H1 (cell line): ENCODE data around the gene INPP5J. TPM values are rescaled to one million over a fixed set of nuclear protein-coding genes. Genes with fewer than 3 reads are reported as not detected.

Experiments
- CTCF ChIA-PET: fragments of 300-600 bp; sonication (Branson Sonifier 250); formaldehyde crosslinking; loops from one replicate; lab custom pipeline; 2021; ENCODE audit not compliant: partially characterized antibody; lab: Charles Lee
- POLR2A ChIA-PET: fragments of 300-600 bp; sonication (Branson Sonifier 250); formaldehyde crosslinking; loops from one replicate; lab custom pipeline; 2021; ENCODE audit warnings: inconsistent platforms; ENCODE audit not compliant: partially characterized antibody; lab: Charles Lee
- DNase-seq, 2 experiments: peaks; one replicate each; pipeline versions ENCODE4 v3.0.0 to v3.0.0-alpha.2; 2010 to 2022; ENCODE audit warnings: low spot score in 2 of 2, low read depth in 1 of 2, mixed read lengths in 1 of 2
- FAIRE-seq: peaks from 2 replicates; lab custom pipeline; 2011; peaks lifted over from hg19 to GRCh38; lab: Jason Lieb, UNC
- H2AFZ ChIP-seq: 2 replicates; pipeline ENCODE4 v1.8.1; 2012; ENCODE audit warnings: low read length, inconsistent platforms
- H2AK5ac ChIP-seq: 2 replicates; pipeline ENCODE4 v1.6.1; 2013; ENCODE audit warnings: low read depth, low read length
- H2BK120ac ChIP-seq: replicated peaks from 2 replicates; pipeline ENCODE3; 2013; ENCODE audit warnings: low read depth, low read length, inconsistent platforms
- H2BK12ac ChIP-seq: 2 replicates; pipeline ENCODE4 v1.6.1; 2013; ENCODE audit warnings: low read depth, low read length
- H2BK15ac ChIP-seq: 2 replicates; pipeline ENCODE4 v1.6.1; 2013; ENCODE audit warnings: low read length
- H2BK20ac ChIP-seq: 2 replicates; pipeline ENCODE4 v1.6.1; 2013; ENCODE audit warnings: low read length
- H2BK5ac ChIP-seq: 2 replicates; pipeline ENCODE4 v1.6.1; 2013; ENCODE audit warnings: low read depth, low read length
- H3K14ac ChIP-seq: 2 replicates; pipeline ENCODE4 v1.6.1; 2013; ENCODE audit warnings: inconsistent platforms; ENCODE audit not compliant: insufficient read length
- H3K18ac ChIP-seq: 2 replicates; pipeline ENCODE4 v1.6.1; 2013; ENCODE audit warnings: low read length; ENCODE audit errors: extremely low read depth
- H3K23ac ChIP-seq: 2 replicates; pipeline ENCODE4 v1.6.1; 2013; ENCODE audit warnings: inconsistent platforms; ENCODE audit not compliant: insufficient read length
- H3K23me2 ChIP-seq: 2 replicates; pipeline ENCODE4 v1.6.1; 2013; ENCODE audit warnings: low read depth, low read length
- H3K27ac ChIP-seq: 2 replicates; pipeline ENCODE4 v1.6.1; 2011; ENCODE audit warnings: low read depth, low read length, inconsistent platforms
- H3K27me3 ChIP-seq, 4 experiments: replicated peaks in 1 of 4; 1 replicate in 1 of 4; 2 replicates in 3 of 4; pipeline versions ENCODE4 v1.6.1 to v1.8.1; 2011 to 2013; ENCODE audit warnings: low read length in 3 of 4, mild to moderate bottlenecking in 3 of 4, inconsistent platforms in 2 of 4, mixed read lengths in 2 of 4, moderate library complexity in 1 of 4; ENCODE audit not compliant: control insufficient read depth in 3 of 4, insufficient read depth in 3 of 4; ENCODE audit errors: extremely low read depth in 1 of 4
- H3K36me3 ChIP-seq, 4 experiments: 2 replicates each; pipeline versions ENCODE4 v1.6.1 to v1.8.1; 2011 to 2013; ENCODE audit warnings: mild to moderate bottlenecking in 4 of 4, low read length in 3 of 4, moderate library complexity in 2 of 4, control low read depth in 1 of 4, inconsistent platforms in 1 of 4; ENCODE audit not compliant: insufficient read depth in 4 of 4, control insufficient read depth in 2 of 4
- H3K4ac ChIP-seq: replicated peaks from 2 replicates; pipeline ENCODE3; 2013; ENCODE audit warnings: low read length, low read depth, mixed read lengths, inconsistent platforms; ENCODE audit not compliant: insufficient read length
- H3K4me1 ChIP-seq, 4 experiments: replicated peaks in 1 of 4; 1 replicate in 1 of 4; 2 replicates in 3 of 4; pipeline versions ENCODE4 v1.6.1 to v1.8.1; 2011 to 2013; ENCODE audit warnings: low read length in 3 of 4, inconsistent platforms in 2 of 4, mixed read lengths in 1 of 4; ENCODE audit not compliant: insufficient read depth in 4 of 4, control insufficient read depth in 3 of 4
- H3K4me2 ChIP-seq, 2 experiments: 2 replicates each; pipeline versions ENCODE4 v1.6.1 to v1.8.1; 2011 to 2013; ENCODE audit warnings: low read depth in 2 of 2, low read length in 2 of 2, control low read depth in 1 of 2, inconsistent platforms in 1 of 2, mild to moderate bottlenecking in 1 of 2; ENCODE audit not compliant: insufficient read depth in 1 of 2
- H3K4me3 ChIP-seq, 4 experiments: fragments of 200-600, 300-600 bp in 1 of 4; sonication (generic), shearing (Covaris generic), sonication (Bioruptor Twin) in 1 of 4; 2 replicates each; pipeline versions ENCODE4 v1.5.1 to v1.8.1; 2011 to 2016; ENCODE audit warnings: low read length in 4 of 4, low read depth in 3 of 4, control low read depth in 2 of 4, inconsistent platforms in 2 of 4, mild to moderate bottlenecking in 2 of 4, mixed read lengths in 1 of 4, moderate library complexity in 1 of 4; ENCODE audit not compliant: insufficient read depth in 2 of 4; ENCODE audit errors: extremely low read depth in 1 of 4
- H3K56ac ChIP-seq: replicated peaks from 2 replicates; pipeline ENCODE3; 2013; ENCODE audit warnings: low read depth, mild to moderate bottlenecking, mixed read lengths, low read length, inconsistent platforms; ENCODE audit not compliant: insufficient read length
- H3K79me1 ChIP-seq: 2 replicates; pipeline ENCODE4 v1.6.1; 2013; ENCODE audit warnings: low read depth, low read length, control low read depth
- H3K79me2 ChIP-seq, 2 experiments: 2 replicates each; pipeline versions ENCODE4 v1.6.1 to v1.8.1; 2012 to 2013; ENCODE audit warnings: low read length in 2 of 2, mild to moderate bottlenecking in 2 of 2, inconsistent platforms in 1 of 2; ENCODE audit not compliant: insufficient read depth in 2 of 2, control insufficient read depth in 1 of 2
- H3K9ac ChIP-seq, 4 experiments: replicated peaks in 1 of 4; 1 replicate in 1 of 4; 2 replicates in 3 of 4; pipeline versions ENCODE4 v1.6.1 to v1.8.1; 2011 to 2013; ENCODE audit warnings: low read depth in 3 of 4, low read length in 3 of 4, control low read depth in 2 of 4, mild to moderate bottlenecking in 2 of 4, moderate library complexity in 2 of 4, inconsistent platforms in 1 of 4; ENCODE audit errors: extremely low read depth in 1 of 4
- H3K9me3 ChIP-seq, 2 experiments: 2 replicates each; pipeline versions ENCODE4 v1.6.1 to v1.8.1; 2012 to 2013; ENCODE audit warnings: mild to moderate bottlenecking in 2 of 2, moderate library complexity in 2 of 2, control low read depth in 1 of 2, inconsistent platforms in 1 of 2, low read depth in 1 of 2, low read length in 1 of 2, mixed read lengths in 1 of 2; ENCODE audit not compliant: insufficient read depth in 2 of 2
- H4K20me1 ChIP-seq, 2 experiments: replicated peaks in 1 of 2; 2 replicates each; pipeline versions ENCODE3 to v1.8.1; 2011 to 2013; ENCODE audit warnings: inconsistent platforms in 2 of 2, low read length in 2 of 2, mild to moderate bottlenecking in 1 of 2; ENCODE audit not compliant: insufficient read depth in 2 of 2, control insufficient read depth in 1 of 2
- H4K5ac ChIP-seq: 2 replicates; pipeline ENCODE4 v1.6.1; 2013; ENCODE audit warnings: low read length, low read depth, mixed read lengths, inconsistent platforms; ENCODE audit not compliant: insufficient read length
- H4K8ac ChIP-seq: 2 replicates; pipeline ENCODE4 v1.8.0; 2013; ENCODE audit warnings: mild to moderate bottlenecking, moderate library complexity, low read length, inconsistent platforms; ENCODE audit not compliant: insufficient read depth; ENCODE audit errors: extremely low read depth
- H4K91ac ChIP-seq: replicated peaks from 2 replicates; pipeline ENCODE3; 2013; ENCODE audit warnings: low read length, mixed read lengths, inconsistent platforms; ENCODE audit not compliant: insufficient read length
- NRF1 ChIP-seq: IDR thresholded peaks from 2 replicates; pipeline ENCODE4 v1.6.1; 2011; ENCODE audit warnings: mild to moderate bottlenecking, low read depth, low read length, improper control_type of control experiment
- SIX5 ChIP-seq: IDR thresholded peaks from 2 replicates; pipeline ENCODE4 v1.6.1; 2011; ENCODE audit warnings: mild to moderate bottlenecking, low read depth, low read length
- SP4 ChIP-seq: IDR thresholded peaks from 2 replicates; pipeline ENCODE4 v1.6.1; 2012; ENCODE audit warnings: low read length, inconsistent platforms
- TEAD4 ChIP-seq: IDR thresholded peaks from 2 replicates; pipeline ENCODE4 v1.6.1; 2012; ENCODE audit warnings: low read depth, low read length, inconsistent platforms, mixed read lengths
- WGBS, 2 experiments: shearing (Covaris generic) in 1 of 2; methylation state at CpG; one replicate each; pipeline versions ENCODE4 v1.1.6 to v1.1.7; 2013 to 2015; ENCODE audit warnings: low lambda C conversion rate in 2 of 2, mixed read lengths in 2 of 2, inconsistent platforms in 1 of 2, low coverage in 1 of 2, missing lambda C conversion rate in 1 of 2; ENCODE audit not compliant: insufficient replicate concordance in 2 of 2, insufficient coverage in 1 of 2, insufficient read length in 1 of 2; ENCODE audit errors: extremely low coverage in 1 of 2, missing lambda C conversion rate in 1 of 2; 5-methylcytosine and 5-hydroxymethylcytosine counted together
- polyA plus RNA-seq, 7 experiments: library from polyadenylated mRNA; depleted of rRNA in 3 of 7; stranded (reverse) in 5 of 7; unstranded in 2 of 7; fragments of >200 nt in 5 of 7; fragments of 200-250 nt in 2 of 7; gene quantifications; 1 replicate in 5 of 7; 2 replicates in 1 of 7; 4 replicates in 1 of 7; pipeline versions ENCODE4 v1.2.1 to v1.2.3, GENCODE V29; 2011 to 2013; ENCODE audit warnings: missing spikeins in 2 of 7, mixed read lengths in 2 of 7
- total RNA-seq: library from RNA; stranded (reverse); fragmentation: NEBNext Ultra II Directional; extraction: Animal tissue kit (Norgen Biotek cat#: 25700); gene quantifications from 2 replicates; pipeline ENCODE4 v1.2.1, GENCODE V29; 2021

Gene INPP5J
- total and polyA plus RNA-seq, 2 of the 8 experiments (the other 6 are each of a cell fraction or from before 2014, with no cell fraction given): 5.4 to 6.0 TPM

- Histone ChIP-seq H4K8ac (no peak overlapping the region), H4K5ac (no peak overlapping the region), H3K79me2 (no peaks in the 10 kb centered on the region), H3K4me1 (no peaks in the 10 kb centered on the region; a peak in 1 of 7 replicates), H4K20me1 (no peaks in the 10 kb centered on the region), H3K36me3 (no peaks in the 10 kb centered on the region), H3K79me1 (no peaks in the 10 kb centered on the region), H2AK5ac (no peak overlapping the region), H2BK5ac (no peak overlapping the region), H3K23ac (no peak overlapping the region), H3K14ac (no peak overlapping the region), H3K18ac (no peak overlapping the region), H3K27me3 (0 out of 7 replicates have a peak, but pooled peaks cover 0 to 3% (median 0%) of the 10 kb centered on the region in 4 experiments), H3K56ac (no peak overlapping the region), H2AFZ (0 out of 2 replicates have a peak overlapping the region, but pooled peaks have one; percentile 13), H2BK120ac (no peak overlapping the region), H3K27ac (no peak overlapping the region), H3K4ac (no peak overlapping the region), H2BK15ac (no peak overlapping the region), H4K91ac (no peak overlapping the region), H2BK12ac (no peak overlapping the region), H3K9ac (no peak overlapping the region), H3K23me2 (no peaks in the 10 kb centered on the region), H2BK20ac (no peak overlapping the region), H3K4me2 (no peak overlapping the region), H3K9me3 (peaks cover 0 to 5% of the 10 kb centered on the region in 2 experiments; a peak in 1 of 4 replicates), H3K4me3 (no peak overlapping the region)
- WGBS, 2 experiments: 88% methylated on average over 1 of the region's 1 CpG; no CpG with 5 or more reads in 1 of the 2 experiments
- no peak for FAIRE-seq
- CTCF ChIA-PET: interaction anchor here (0.5 to 11.9 kb wide), 20 partner anchors 8 to 363 kb away, joined by 3 to 124 read pairs (median 5); partner anchors contain the start of genes PLA2G3, SELENOM and SMTN
- DNase-seq: no peak
- POLR2A ChIA-PET: interaction anchor here (0.7 to 1.3 kb wide), 4 partner anchors 20 to 651 kb away, joined by 3 to 4 read pairs (median 4); partner anchors contain the start of genes MORC2, SMTN and TUG1
- TF ChIP-seq SIX5: no peak
- TF ChIP-seq NRF1: no peak
- no peak for TF ChIP-seq SP4
- TF ChIP-seq TEAD4: no peak
Observed at GRCh38 chr22:31148488-31148887, 25.7 kb downstream of the INPP5J start.
